Lower lobe of right lung (tissue), 2 donors: ENCODE results near the gene UBL3. TPM values are rescaled to one million over a fixed set of nuclear protein-coding genes. Genes with fewer than 3 reads are reported as not detected.
A peak's percentile ranks its signal among the peaks of the same experiment; 100 is the strongest.

Experiments used
- ATAC-seq, 2 donors: fragments of 200-7000 bp; cut with Tn5 transposase; one replicate each; pipeline ENCODE4 v1.9.1; 2020 to 2022; ENCODE audit warnings: mild to moderate bottlenecking in 2 of 2, moderate library complexity in 2 of 2
- DNase-seq: peaks from one replicate; pipeline ENCODE4 v3.0.0-alpha.2; 2020
- H3K27ac ChIP-seq: fragments of 200-600 bp; one replicate; pipeline ENCODE4 v1.8.0; 2022
- H3K27me3 ChIP-seq: fragments of 200-600 bp; one replicate; pipeline ENCODE4 v1.8.0; 2022; ENCODE audit warnings: low read depth
- H3K36me3 ChIP-seq: fragments of 200-600 bp; one replicate; pipeline ENCODE4 v1.8.0; 2022; ENCODE audit warnings: mild to moderate bottlenecking
- H3K4me1 ChIP-seq: fragments of 200-600 bp; one replicate; pipeline ENCODE4 v1.8.0; 2022
- H3K4me3 ChIP-seq: fragments of 200-600 bp; one replicate; pipeline ENCODE4 v1.8.0; 2022; ENCODE audit warnings: mild to moderate bottlenecking
- H3K9me3 ChIP-seq: fragments of 200-600 bp; one replicate; pipeline ENCODE4 v1.8.0; 2022
- CTCF ChIP-seq: fragments of 200-600 bp; IDR thresholded peaks from one replicate; pipeline ENCODE4 v1.8.0; 2022; ENCODE audit warnings: antibody characterized with exemption, mild to moderate bottlenecking
- intact Hi-C: fragments of 100-400 bp; cut with DNase I; formaldehyde crosslinking; loops from one replicate; pipeline ENCODE4 v1.11.0; 2022
- total RNA-seq: library from RNA; stranded (reverse); fragmentation: NEBNext Ultra II Directional; extraction: Animal tissue kit (Norgen Biotek cat#: 25700); gene quantifications from one replicate; pipeline ENCODE4 v1.2.1, GENCODE V29; 2021
- donor health status: DM: no; HTN: yes; CAD: no; lungs with severe emphysema.

UBL3 gene
- total RNA-seq, 1 donor from 2014 or later, result 49.5 TPM

GRCh38 chr13:29888306-29888705 lies 37.9 kb upstream of the UBL3 start:
- ATAC-seq (peak in 1 of 2 donors; percentile 61), DNase-seq (no peak)
- Histone ChIP-seq H3K36me3 (no peaks in the 10 kb centered on the region), H3K27ac (no peak overlapping the region), H3K9me3 (no peaks in the 10 kb centered on the region), H3K4me3 (no peak overlapping the region), H3K4me1 (no peaks in the 10 kb centered on the region), H3K27me3 (no peaks in the 10 kb centered on the region)
- intact Hi-C loops, result no loop called here
- TF ChIP-seq CTCF, result no peak

GRCh38 chr13:29887686-29888085 lies 37.3 kb upstream of the UBL3 start:
- H3K27me3 ChIP-seq, result no peaks in the 10 kb centered on the region
- H3K9me3 ChIP-seq, result no peaks in the 10 kb centered on the region
- no peaks in the 10 kb centered on the region for H3K36me3 ChIP-seq
- DNase-seq (no peak), ATAC-seq (no peak)
- intact Hi-C loops, result no loop called here
- no peaks in the 10 kb centered on the region for H3K4me1 ChIP-seq
- H3K27ac ChIP-seq, result no peak overlapping the region
- no peak overlapping the region for H3K4me3 ChIP-seq
- TF ChIP-seq CTCF, result no peak

- no peaks in the 10 kb centered on the region for H3K4me1 ChIP-seq
- intact Hi-C loops, result no loop called here
- no peaks in the 10 kb centered on the region for H3K36me3 ChIP-seq
- no peak for ATAC-seq
- TF ChIP-seq CTCF, result no peak
- H3K4me3 ChIP-seq, result no peak overlapping the region
- no peak for DNase-seq
- no peaks in the 10 kb centered on the region for H3K9me3 ChIP-seq
- no peaks in the 10 kb centered on the region for H3K27me3 ChIP-seq
- H3K27ac ChIP-seq, result no peak overlapping the region
Observed at GRCh38 chr13:29887030-29887557, 36.7 kb upstream of the UBL3 start.

GRCh38 chr13:29886446-29886845 lies 36.0 kb upstream of the UBL3 start:
- ATAC-seq, result no peak
- H3K36me3 ChIP-seq, result no peaks in the 10 kb centered on the region
- intact Hi-C loops, result no loop called here

GRCh38 chr13:29885989-29886388 lies 35.6 kb upstream of the UBL3 start:
- Histone ChIP-seq H3K27ac (no peak overlapping the region), H3K9me3 (no peaks in the 10 kb centered on the region), H3K4me1 (no peaks in the 10 kb centered on the region), H3K36me3 (no peaks in the 10 kb centered on the region), H3K27me3 (no peaks in the 10 kb centered on the region), H3K4me3 (no peak overlapping the region)
- intact Hi-C loops, result no loop called here
- no peak for ATAC-seq
- no peak for TF ChIP-seq CTCF
- DNase-seq, result no peak

More at GRCh38 chr13:29886446-29886845, 36.0 kb upstream of the UBL3 start:
- no peaks in the 10 kb centered on the region for H3K9me3 ChIP-seq
- no peak for DNase-seq
- no peaks in the 10 kb centered on the region for H3K4me1 ChIP-seq
- no peaks in the 10 kb centered on the region for H3K27me3 ChIP-seq
- no peak for TF ChIP-seq CTCF
- H3K4me3 ChIP-seq, result no peak overlapping the region
- H3K27ac ChIP-seq, result no peak overlapping the region
